Kidney (tissue), 14 donors: ENCODE results near the gene CD4. TPM values are rescaled to one million over a fixed set of nuclear protein-coding genes. Genes with fewer than 3 reads are reported as not detected.

ENCODE experiments used
- DNase-seq, 5 donors: peaks; one replicate each; pipeline ENCODE4 v3.0.0-alpha.2; 2013 to 2020
- FAIRE-seq: peaks from 2 replicates; lab custom pipeline; 2012; peaks lifted over from hg19 to GRCh38; lab: Jason Lieb, UNC
- H3K27ac ChIP-seq, 2 donors: one replicate each; pipeline ENCODE4 v1.7.0; 2013; ENCODE audit warnings: low read depth in 2 of 2, low read length in 2 of 2, inconsistent platforms in 1 of 2
- H3K27me3 ChIP-seq: one replicate; pipeline ENCODE4 v1.7.1; 2013; ENCODE audit warnings: low read length, inconsistent platforms; ENCODE audit not compliant: control insufficient read depth, insufficient read depth
- H3K36me3 ChIP-seq, 3 donors: one replicate each; pipeline versions ENCODE4 v1.7.0 to v1.7.1; 2013; ENCODE audit warnings: low read length in 3 of 3, control low read depth in 1 of 3, inconsistent platforms in 1 of 3; ENCODE audit not compliant: insufficient read depth in 3 of 3, control insufficient read depth in 2 of 3
- H3K4me1 ChIP-seq, 3 donors: one replicate each; pipeline versions ENCODE4 v1.7.0 to v1.7.1; 2013; ENCODE audit warnings: low read length in 3 of 3, inconsistent platforms in 1 of 3, low read depth in 1 of 3; ENCODE audit not compliant: control insufficient read depth in 2 of 3, insufficient read depth in 2 of 3
- H3K4me3 ChIP-seq, 3 donors: one replicate each; pipeline versions ENCODE4 v1.7.0 to v1.8.1; 2013; ENCODE audit warnings: low read length in 3 of 3, control low read depth in 1 of 3, inconsistent platforms in 1 of 3
- H3K9ac ChIP-seq, 3 donors: one replicate each; pipeline versions ENCODE4 v1.7.0 to v1.7.1; 2013; ENCODE audit warnings: low read length in 3 of 3, control low read depth in 1 of 3, inconsistent platforms in 1 of 3
- H3K9me3 ChIP-seq, 3 donors: one replicate each; pipeline versions ENCODE4 v1.7.0 to v1.7.1; 2013; ENCODE audit warnings: low read length in 3 of 3, control low read depth in 1 of 3, inconsistent platforms in 1 of 3; ENCODE audit not compliant: control insufficient read depth in 2 of 3, insufficient read depth in 1 of 3
- intact Hi-C: fragments of 100-400 bp; cut with DNase I; formaldehyde crosslinking; loops from one replicate; pipeline ENCODE4 v1.11.1; 2022
- polyA plus RNA-seq: library from polyadenylated mRNA; stranded (reverse); fragments of 350-450 nt; fragmentation: Illumina TruSeq; extraction: RNeasy Lipid Tissue Mini Kit (QIAGEN cat#74804); gene quantifications from one replicate; pipeline ENCODE4 v1.2.3, GENCODE V29; 2014; ENCODE audit warnings: low read depth, low replicate concordance; ENCODE audit not compliant: insufficient read depth
- total RNA-seq: library from RNA; stranded (reverse); fragmentation: NEBNext Ultra II Directional; extraction: Animal tissue kit (Norgen Biotek cat#: 25700); gene quantifications from one replicate; pipeline ENCODE4 v1.2.1, GENCODE V29; 2021
- TF ChIP-seq, protein P1 (sequence below): IDR thresholded peaks from 3 replicates; pipeline ENCODE4 v1.5.1; 2012; ENCODE audit warnings: mild to moderate bottlenecking, moderate library complexity, borderline replicate concordance; ENCODE audit not compliant: insufficient read depth; ENCODE audit errors: extremely low read depth
- donor health status: control.
- donor health status: control.
- donor health status: control.
- donor health status: control.
- donor health status: control.
- donor health status: DM: yes; HTN: yes; CAD: no.
- donor health status: Normal renal cell carcinoma (clear cell type).

The CD4 gene
- total and polyA plus RNA-seq, 2 donors from 2014 or later, result 12.2 to 38.1 TPM

DNA sequence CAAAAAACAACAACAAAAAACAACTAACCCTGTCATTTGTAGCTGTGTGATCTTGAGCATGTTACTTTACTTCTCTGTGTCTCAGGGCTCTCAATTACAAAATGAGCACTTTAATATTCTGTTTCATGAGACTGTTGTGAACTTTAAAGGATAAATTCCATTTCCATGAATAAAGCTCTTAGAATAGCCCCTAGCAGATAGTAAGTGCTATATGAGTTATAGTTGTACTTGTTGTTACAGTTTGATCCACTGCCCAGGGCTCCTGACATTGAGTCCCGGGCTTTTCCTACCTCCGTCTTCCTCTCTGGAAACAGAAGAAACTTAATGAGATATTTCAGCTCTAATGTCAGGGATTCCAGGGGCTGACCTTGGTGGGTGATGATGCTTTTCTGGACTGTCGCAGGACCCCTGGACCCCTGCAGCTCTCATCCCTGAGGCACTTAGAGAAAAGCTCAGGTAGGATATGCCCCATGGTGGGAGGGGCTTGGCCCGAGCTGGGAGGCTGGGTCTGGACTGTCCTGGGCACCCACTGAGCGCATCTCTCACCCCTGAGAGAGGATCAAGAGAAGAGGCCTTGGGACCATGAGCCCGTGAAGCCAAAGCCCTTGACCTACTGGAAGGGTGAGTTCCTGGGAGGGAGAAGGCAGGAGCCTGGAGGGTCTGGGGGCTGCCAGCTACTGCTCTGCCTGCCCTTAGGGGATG lies 44.0 kb downstream of the CD4 start:
- intact Hi-C loops, result no loop called here
- Histone ChIP-seq H3K9me3 (no peaks in the 10 kb centered on the region), H3K27ac (no peak overlapping the region), H3K4me3 (no peak overlapping the region), H3K4me1 (peaks cover 0 to 7% (median 0%) of the 10 kb centered on the region in 3 donors), H3K9ac (no peak overlapping the region), H3K27me3 (no peaks in the 10 kb centered on the region), H3K36me3 (peaks cover 0 to 5% (median 0%) of the 10 kb centered on the region in 3 donors)
- FAIRE-seq (no peak), DNase-seq (peak in 1 of 5 donors; percentile 53)
- TF ChIP-seq, protein P1, sequence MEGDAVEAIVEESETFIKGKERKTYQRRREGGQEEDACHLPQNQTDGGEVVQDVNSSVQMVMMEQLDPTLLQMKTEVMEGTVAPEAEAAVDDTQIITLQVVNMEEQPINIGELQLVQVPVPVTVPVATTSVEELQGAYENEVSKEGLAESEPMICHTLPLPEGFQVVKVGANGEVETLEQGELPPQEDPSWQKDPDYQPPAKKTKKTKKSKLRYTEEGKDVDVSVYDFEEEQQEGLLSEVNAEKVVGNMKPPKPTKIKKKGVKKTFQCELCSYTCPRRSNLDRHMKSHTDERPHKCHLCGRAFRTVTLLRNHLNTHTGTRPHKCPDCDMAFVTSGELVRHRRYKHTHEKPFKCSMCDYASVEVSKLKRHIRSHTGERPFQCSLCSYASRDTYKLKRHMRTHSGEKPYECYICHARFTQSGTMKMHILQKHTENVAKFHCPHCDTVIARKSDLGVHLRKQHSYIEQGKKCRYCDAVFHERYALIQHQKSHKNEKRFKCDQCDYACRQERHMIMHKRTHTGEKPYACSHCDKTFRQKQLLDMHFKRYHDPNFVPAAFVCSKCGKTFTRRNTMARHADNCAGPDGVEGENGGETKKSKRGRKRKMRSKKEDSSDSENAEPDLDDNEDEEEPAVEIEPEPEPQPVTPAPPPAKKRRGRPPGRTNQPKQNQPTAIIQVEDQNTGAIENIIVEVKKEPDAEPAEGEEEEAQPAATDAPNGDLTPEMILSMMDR, result no peak

DNA sequence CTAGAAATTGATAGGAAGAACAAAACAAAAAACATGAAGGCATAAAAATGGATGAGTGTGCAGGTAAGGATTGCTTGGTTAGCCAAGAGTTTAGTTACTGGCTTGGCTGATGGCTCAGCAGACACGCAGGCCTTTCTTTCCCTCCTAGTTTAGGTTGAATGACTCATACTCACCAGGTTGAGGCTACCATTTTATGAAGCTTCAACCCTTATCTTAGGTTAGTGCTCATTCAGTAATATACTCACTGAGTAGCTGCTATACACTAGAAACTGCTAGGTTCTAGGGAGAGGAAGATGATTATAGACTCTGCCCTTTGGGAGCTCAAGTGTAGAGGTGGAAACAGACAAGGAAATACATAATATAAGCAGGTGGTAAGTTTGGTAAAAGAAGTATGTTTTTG lies 44.9 kb downstream of the CD4 start:
- peaks cover 0 to 3% (median 0%) of the 10 kb centered on the region in 3 donors for H3K4me1 ChIP-seq
- FAIRE-seq (no peak), DNase-seq (no peak)
- intact Hi-C loops, result no loop called here
- H3K36me3 ChIP-seq, result peaks cover 0 to 5% (median 0%) of the 10 kb centered on the region in 3 donors
- TF ChIP-seq, protein P1, result no peak
- no peaks in the 10 kb centered on the region for H3K9me3 ChIP-seq
- no peak overlapping the region for H3K4me3 ChIP-seq
- no peak overlapping the region for H3K27ac ChIP-seq
- no peak overlapping the region for H3K9ac ChIP-seq
- H3K27me3 ChIP-seq, result no peaks in the 10 kb centered on the region

DNA sequence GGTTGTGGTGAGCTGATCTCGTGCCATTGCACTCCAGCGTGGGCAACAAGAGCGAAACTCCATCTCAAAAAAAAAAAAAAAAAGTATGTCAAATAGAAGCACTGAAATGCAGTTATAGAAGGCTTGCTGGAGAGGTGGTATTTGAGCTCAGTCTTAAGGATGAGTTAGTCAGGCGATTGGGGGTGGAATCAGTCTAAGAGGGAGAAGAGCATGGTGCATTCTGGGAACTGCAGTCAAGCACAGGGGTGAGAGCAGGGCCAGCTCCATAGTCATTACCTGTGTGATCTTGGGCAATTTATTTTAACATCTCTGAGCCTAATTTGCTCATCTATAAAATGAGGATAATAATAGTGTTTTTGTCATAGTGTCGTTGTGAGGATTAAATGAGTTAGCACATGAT lies 45.5 kb downstream of the CD4 start:
- no peak for FAIRE-seq
- no peaks in the 10 kb centered on the region for H3K4me1 ChIP-seq
- no peaks in the 10 kb centered on the region for H3K9me3 ChIP-seq
- H3K27me3 ChIP-seq, result no peaks in the 10 kb centered on the region
- no peak overlapping the region for H3K4me3 ChIP-seq
- intact Hi-C loops, result no loop called here
- DNase-seq, result peak in 1 of 5 donors; percentile 5
- TF ChIP-seq, protein P1, result no peak
- peaks cover 0 to 5% (median 0%) of the 10 kb centered on the region in 3 donors for H3K36me3 ChIP-seq
- H3K9ac ChIP-seq, result no peak overlapping the region
- no peak overlapping the region for H3K27ac ChIP-seq
